ENCODE data around the gene SERTAD3. TPM values are rescaled to one million over a fixed set of nuclear protein-coding genes. Genes with fewer than 3 reads are reported as not detected.
A peak's percentile ranks its signal among the peaks of the same experiment; 100 is the strongest.

Gene SERTAD3
- total and polyA plus RNA-seq, 2 of the 8 experiments (the other 6 are each of a cell fraction or from before 2014, with no cell fraction given) = 15.1 to 32.1 TPM

DNA sequence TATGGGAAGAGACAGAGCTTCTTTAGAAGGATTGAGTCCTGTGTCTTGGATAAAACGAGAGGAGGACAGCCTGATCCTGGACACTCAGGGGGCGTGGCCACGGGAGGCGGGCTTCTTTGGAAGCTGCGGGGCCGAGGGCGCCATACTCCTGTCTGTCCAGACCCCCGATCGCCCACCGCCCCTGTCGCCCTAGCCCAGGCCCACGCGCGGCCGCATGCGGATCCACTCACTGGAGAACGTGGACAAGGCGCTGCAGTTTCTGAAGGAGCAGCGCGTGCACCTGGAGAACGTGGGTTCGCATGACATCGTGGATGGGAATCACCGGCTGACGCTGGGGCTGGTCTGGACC lies 45.7 kb upstream of the SERTAD3 start:
- Histone ChIP-seq H3K79me1 (ENCODE audit: low read depth, low read length) (no peaks in the 10 kb centered on the region), H3K18ac (ENCODE audit: extremely low read depth, low read length) (no peak overlapping the region), H2BK15ac (ENCODE audit: low read length) (no peak overlapping the region), H2BK120ac (replicated peaks; ENCODE audit: low read depth, low read length) (no peak overlapping the region), H2BK12ac (ENCODE audit: low read depth, low read length) (0 out of 2 replicates have a peak overlapping the region, but pooled peaks have one; percentile 68), H3K27ac (ENCODE audit: low read depth, low read length) (no peak overlapping the region), H3K14ac (ENCODE audit: insufficient read length) (no peak overlapping the region), H4K5ac (ENCODE audit: insufficient read length, low read depth, low read length) (no peak overlapping the region), H3K4ac (replicated peaks; ENCODE audit: insufficient read length, low read depth, low read length) (no peak overlapping the region), H3K23me2 (ENCODE audit: low read depth, low read length) (peaks cover 1% of the 10 kb centered on the region; the same call in 1 of the 2 replicates), H2AK5ac (ENCODE audit: low read depth, low read length) (no peak overlapping the region), H2AFZ (ENCODE audit: low read length) (no peak overlapping the region), H3K79me2 (ENCODE audit: control insufficient read depth in 1 of 2, insufficient read depth in 2 of 2, low read length in 2 of 2) (no peaks in the 10 kb centered on the region), H3K9ac (replicated peaks in 1 of 4; ENCODE audit: extremely low read depth in 1 of 4, low read depth in 3 of 4, low read length in 3 of 4) (no peak overlapping the region), H2BK20ac (ENCODE audit: low read length) (no peak overlapping the region), H3K27me3 (replicated peaks in 1 of 4; ENCODE audit: control insufficient read depth in 3 of 4, extremely low read depth in 1 of 4, insufficient read depth in 3 of 4, low read length in 3 of 4) (peaks cover 0 to 3% (median 1%) of the 10 kb centered on the region in 4 experiments; a peak in 3 of 7 replicates), H3K36me3 (ENCODE audit: control insufficient read depth in 2 of 4, insufficient read depth in 4 of 4, low read length in 3 of 4) (no peaks in the 10 kb centered on the region), H2BK5ac (ENCODE audit: low read depth, low read length) (no peak overlapping the region; the same call in 1 of the 2 replicates), H4K91ac (replicated peaks; ENCODE audit: insufficient read length, low read length) (no peak overlapping the region), H3K4me1 (replicated peaks in 1 of 4; ENCODE audit: control insufficient read depth in 3 of 4, insufficient read depth in 4 of 4, low read length in 3 of 4) (peaks cover 0 to 5% (median 0%) of the 10 kb centered on the region in 4 experiments; a peak in 1 of 7 replicates), H3K56ac (replicated peaks; ENCODE audit: insufficient read length, low read depth, low read length) (no peak overlapping the region), H3K9me3 (ENCODE audit: insufficient read depth in 2 of 2, low read depth in 1 of 2, low read length in 1 of 2) (0 out of 4 replicates have a peak, but pooled peaks cover 0 to 2% of the 10 kb centered on the region in 2 experiments), H3K4me3 (ENCODE audit: extremely low read depth in 1 of 4, insufficient read depth in 2 of 4, low read depth in 3 of 4, low read length in 4 of 4) (no peak overlapping the region), H3K4me2 (ENCODE audit: insufficient read depth in 1 of 2, low read depth in 2 of 2, low read length in 2 of 2) (no peak overlapping the region), H4K20me1 (replicated peaks in 1 of 2; ENCODE audit: control insufficient read depth in 1 of 2, insufficient read depth in 2 of 2, low read length in 2 of 2) (no peaks in the 10 kb centered on the region), H4K8ac (ENCODE audit: extremely low read depth, insufficient read depth, low read length) (no peak overlapping the region; the same call in 1 of the 2 replicates), H3K23ac (ENCODE audit: insufficient read length) (no peak overlapping the region)
- DNase-seq (ENCODE audit: low read depth in 1 of 2, low spot score in 2 of 2) (no peak), FAIRE-seq (no peak)
- ChIA-PET CTCF (ENCODE audit: partially characterized antibody) (interaction anchor here (1.4 to 2.3 kb wide), 4 partner anchors 11 to 61 kb away, joined by 4 to 11 read pairs (median 6); no protein-coding TSS in a partner anchor), POLR2A (ENCODE audit: partially characterized antibody) (no interaction called here)
- 91% methylated on average over 25 of the region's 25 CpGs; no CpG with 5 or more reads in 1 of the 2 experiments for WGBS, 2 experiments (ENCODE audit: extremely low coverage in 1 of 2, insufficient coverage in 1 of 2, insufficient read length in 1 of 2, insufficient replicate concordance in 2 of 2, low coverage in 1 of 2, low lambda C conversion rate in 2 of 2, missing lambda C conversion rate in 1 of 2)
- no peak for TF ChIP-seq MAFK (IDR thresholded peaks at IDR 0.05; ENCODE audit: low read depth, low read length)
- TF ChIP-seq SP1 (IDR thresholded peaks at IDR 0.05; ENCODE audit: low read depth, low read length) = no peak
- no peak for TF ChIP-seq ASH2L (IDR thresholded peaks at IDR 0.05; ENCODE audit: low read length)
- TF ChIP-seq ATF3 (IDR thresholded peaks at IDR 0.05; ENCODE audit: insufficient read depth, low read depth, low read length) = no peak
- no peak for TF ChIP-seq RXRA (IDR thresholded peaks at IDR 0.05; ENCODE audit: insufficient read depth, low read depth, low read length)
- no peak for TF ChIP-seq POLR2AphosphoS5 (IDR thresholded peaks at IDR 0.05; ENCODE audit: low read depth, low read length)
- TF ChIP-seq NRF1 (IDR thresholded peaks at IDR 0.05; ENCODE audit: low read depth, low read length) = no peak
- no peak for TF ChIP-seq ZNF274 (IDR thresholded peaks at IDR 0.05; ENCODE audit: borderline replicate concordance, extremely low read depth, low read length)
- no peak for TF ChIP-seq CHD2 (IDR thresholded peaks at IDR 0.05; ENCODE audit: low read length)
- no peak for TF ChIP-seq TAF1 (IDR thresholded peaks at IDR 0.05; ENCODE audit: low read depth, low read length)
- TF ChIP-seq JUND (IDR thresholded peaks at IDR 0.05; ENCODE audit: low read length) = no peak
- TF ChIP-seq SAP30 (IDR thresholded peaks at IDR 0.05; ENCODE audit: insufficient read depth, insufficient replicate concordance, low read length) = no peak
- TF ChIP-seq NANOG (IDR thresholded peaks at IDR 0.05; ENCODE audit: insufficient read depth, low read depth, low read length, poor library complexity, severe bottlenecking) = no peak
- no peak for TF ChIP-seq GTF2F1 (IDR thresholded peaks at IDR 0.05; ENCODE audit: borderline replicate concordance, low read depth, low read length)
